Body of pancreas (tissue), 4 donors: Measurements from ENCODE around the gene TLCD2. TPM values are rescaled to one million over a fixed set of nuclear protein-coding genes. Genes with fewer than 3 reads are reported as not detected.
"Not testable (repeated sequence)": the region's sequence is repeated elsewhere in the genome, so short reads cannot be mapped to it uniquely, and the experiment has no call there.

Experiments
- ATAC-seq: fragments of 150-250 bp; one replicate; pipeline ENCODE4 v1.9.1; 2016
- DNase-seq, 4 donors: peaks; one replicate each; pipeline ENCODE4 v3.0.0-alpha.2; 2019
- H3K27ac ChIP-seq, 4 donors: fragments of 200-600 bp; sonication (generic); 1 replicate in 3 of 4; 2 replicates in 1 of 4; pipeline versions ENCODE4 v1.5.1 to v1.6.1; 2016 to 2019; ENCODE audit warnings: mild to moderate bottlenecking in 1 of 4, mixed read lengths in 1 of 4, moderate library complexity in 1 of 4
- H3K27me3 ChIP-seq, 2 donors: fragments of 200-600 bp; sonication (generic); one replicate each; pipeline ENCODE4 v1.6.0; 2016; ENCODE audit warnings: mild to moderate bottlenecking in 1 of 2
- H3K36me3 ChIP-seq, 2 donors: fragments of 200-600 bp; sonication (generic); replicated peaks in 1 of 2; 2 replicates each; pipeline ENCODE4 v1.5.1; 2016; ENCODE audit warnings: low read depth in 2 of 2; ENCODE audit not compliant: insufficient read depth in 1 of 2
- H3K4me1 ChIP-seq: fragments of 200-600 bp; sonication (generic); one replicate; pipeline ENCODE4 v1.6.0; 2016
- H3K4me3 ChIP-seq, 2 donors: fragments of 200-600 bp; sonication (generic); 1 replicate in 1 of 2; 2 replicates in 1 of 2; pipeline ENCODE4 v1.5.1; 2016 to 2019
- H3K9me3 ChIP-seq, 3 donors: fragments of 200-600 bp; sonication (generic); 1 replicate in 2 of 3; 2 replicates in 1 of 3; pipeline ENCODE4 v1.5.1; 2016
- POLR2A ChIP-seq, 3 donors: fragments of 450-650 bp; IDR thresholded peaks; one replicate each; pipeline ENCODE4 v1.6.1; 2016; ENCODE audit warnings: antibody characterized with exemption in 3 of 3, mild to moderate bottlenecking in 2 of 3
- WGBS, 2 donors: methylation state at CpG; one replicate each; pipeline ENCODE4 v1.1.5; 2017; 5-methylcytosine and 5-hydroxymethylcytosine counted together
- intact Hi-C: fragments of 100-400 bp; cut with DNase I; formaldehyde crosslinking; loops from one replicate; pipeline ENCODE4 v1.15.1; 2023
- total RNA-seq, 2 donors: library from RNA; depleted of rRNA; stranded (reverse); fragments of >200 nt; gene quantifications; one replicate each; pipeline ENCODE4 v1.1.0, GENCODE V29; 2016
- TF ChIP-seq, protein P1 (sequence below), 7 experiments: fragments of 450-650 bp in 4 of 7; fragments of 200-600 bp in 3 of 7; sonication (generic) in 3 of 7; IDR thresholded peaks; one replicate each; pipeline ENCODE4 v1.5.1; 2016 to 2019; ENCODE audit warnings: antibody characterized with exemption in 7 of 7

TLCD2 gene
- total RNA-seq, 2 donors from 2014 or later = 1.6 to 2.6 TPM

DNA sequence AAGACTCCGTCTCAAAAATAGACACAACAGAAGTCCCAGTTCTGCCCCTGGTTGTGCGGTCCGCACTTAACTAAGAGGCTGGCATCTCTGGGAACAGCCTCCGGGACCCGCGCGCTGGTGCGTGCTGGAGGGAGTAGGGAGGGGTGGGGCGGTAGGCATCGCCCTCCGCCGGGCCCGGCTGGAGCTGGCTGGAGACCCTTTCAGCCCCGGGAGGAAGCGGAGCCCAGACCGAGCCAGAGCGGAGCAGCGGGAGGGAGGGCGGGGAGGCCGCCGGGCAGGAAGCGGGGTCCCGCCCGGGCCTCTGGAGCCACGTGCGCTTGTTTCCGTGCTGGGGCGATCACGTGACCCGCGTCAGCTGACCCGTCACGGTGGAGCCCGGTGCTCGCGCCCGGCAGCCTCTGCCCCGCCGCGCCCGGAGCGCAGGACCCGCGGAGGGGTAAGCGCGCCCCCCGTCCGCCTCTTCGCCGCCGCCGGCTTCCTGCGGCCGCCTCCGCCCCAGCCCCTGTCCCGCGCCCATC is 14.2 kb upstream of the TLCD2 start, which contains the start of gene WDR81:
WDR81 (plus strand) TSS at position 354 of the 518 bp plus-strand sequence. CDS start 256 bp downstream, outside the sequence.
- TF ChIP-seq, protein P1, sequence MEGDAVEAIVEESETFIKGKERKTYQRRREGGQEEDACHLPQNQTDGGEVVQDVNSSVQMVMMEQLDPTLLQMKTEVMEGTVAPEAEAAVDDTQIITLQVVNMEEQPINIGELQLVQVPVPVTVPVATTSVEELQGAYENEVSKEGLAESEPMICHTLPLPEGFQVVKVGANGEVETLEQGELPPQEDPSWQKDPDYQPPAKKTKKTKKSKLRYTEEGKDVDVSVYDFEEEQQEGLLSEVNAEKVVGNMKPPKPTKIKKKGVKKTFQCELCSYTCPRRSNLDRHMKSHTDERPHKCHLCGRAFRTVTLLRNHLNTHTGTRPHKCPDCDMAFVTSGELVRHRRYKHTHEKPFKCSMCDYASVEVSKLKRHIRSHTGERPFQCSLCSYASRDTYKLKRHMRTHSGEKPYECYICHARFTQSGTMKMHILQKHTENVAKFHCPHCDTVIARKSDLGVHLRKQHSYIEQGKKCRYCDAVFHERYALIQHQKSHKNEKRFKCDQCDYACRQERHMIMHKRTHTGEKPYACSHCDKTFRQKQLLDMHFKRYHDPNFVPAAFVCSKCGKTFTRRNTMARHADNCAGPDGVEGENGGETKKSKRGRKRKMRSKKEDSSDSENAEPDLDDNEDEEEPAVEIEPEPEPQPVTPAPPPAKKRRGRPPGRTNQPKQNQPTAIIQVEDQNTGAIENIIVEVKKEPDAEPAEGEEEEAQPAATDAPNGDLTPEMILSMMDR (IDR thresholded peaks at IDR 0.05) = no peak
- peak; percentile 12 to 21 (median 13) for TF ChIP-seq POLR2A (IDR thresholded peaks at IDR 0.05)
- no peaks in the 10 kb centered on the region for H3K27me3 ChIP-seq
- H3K27ac ChIP-seq = peak within 1 kb of the TSS; percentile 26 to 85 (median 54)
- WGBS, 2 donors = 1 to 17% methylated on average over 1 to 52 of the region's 57 CpGs
- DNase-seq (peak; percentile 87 to 95 (median 90)), ATAC-seq (peak; percentile 86)
- H3K4me3 ChIP-seq = peak within 1 kb of the TSS; percentile 18 to 78
- no peaks in the 10 kb centered on the region for H3K9me3 ChIP-seq
- H3K4me1 ChIP-seq = peaks cover 50% of the 10 kb centered on the region
- intact Hi-C loops = no loop called here
- H3K36me3 ChIP-seq = no peaks in the 10 kb centered on the region

GRCh38 chr17:1722022-1722421 is 11.8 kb upstream of the TLCD2 start:
- ATAC-seq, intact Hi-C loops, H3K36me3 ChIP-seq, H3K4me3 ChIP-seq, H3K27me3 ChIP-seq, H3K27ac ChIP-seq, DNase-seq, H3K9me3 ChIP-seq: not testable (repeated sequence)
- 92 to 97% methylated on average over 8 of the region's 8 CpGs for WGBS, 2 donors
- H3K4me1 ChIP-seq = peaks cover 47% of the 10 kb centered on the region

- intact Hi-C loops = no loop called here
- no peak for ATAC-seq
These were observed 10.7 kb upstream of the TLCD2 start for GRCh38 chr17:1720856-1721386.

GRCh38 chr17:1718362-1719165 is 8.4 kb upstream of the TLCD2 start:
- H3K27ac ChIP-seq = peak overlapping the region; percentile 92 to 98 (median 96)
- intact Hi-C loops = no loop called here
- 69 to 75% methylated on average over 18 to 19 of the region's 19 CpGs for WGBS, 2 donors
- no peak for TF ChIP-seq POLR2A (IDR thresholded peaks at IDR 0.05)
- TF ChIP-seq, protein P1 (IDR thresholded peaks at IDR 0.05) = no peak
- peaks cover 34% of the 10 kb centered on the region for H3K4me1 ChIP-seq
- no peak for ATAC-seq
- no peaks in the 10 kb centered on the region for H3K9me3 ChIP-seq
- H3K27me3 ChIP-seq = no peaks in the 10 kb centered on the region
- DNase-seq = no peak
- H3K4me3 ChIP-seq = no peak overlapping the region
- no peaks in the 10 kb centered on the region for H3K36me3 ChIP-seq

More at GRCh38 chr17:1720856-1721386, 10.7 kb upstream of the TLCD2 start:
- no peaks in the 10 kb centered on the region for H3K9me3 ChIP-seq
- no peaks in the 10 kb centered on the region for H3K36me3 ChIP-seq
- no peaks in the 10 kb centered on the region for H3K27me3 ChIP-seq
- TF ChIP-seq, protein P1 (IDR thresholded peaks at IDR 0.05) = peak; percentile 84 to 96 (median 88)
- TF ChIP-seq POLR2A (IDR thresholded peaks at IDR 0.05) = no peak
- 23 to 33% methylated on average over 11 of the region's 11 CpGs for whole genome bisulfite sequencing, 2 donors
- H3K4me1 ChIP-seq = peaks cover 36% of the 10 kb centered on the region
- no peak overlapping the region for H3K4me3 ChIP-seq
- H3K27ac ChIP-seq = no peak overlapping the region
- peak; percentile 69 to 75 (median 72) for DNase-seq
